KOPT-K1 (cell line): ENCODE data around the gene NR4A3.

Experiments
- H3K27ac ChIP-seq: fragments of 200-600 bp; sonication (generic); 2 replicates; pipeline ENCODE4 v1.5.1; 2016; ENCODE audit warnings: antibody characterized with exemption, mild to moderate bottlenecking, low read depth, low read length; ENCODE audit not compliant: poor library complexity, severe bottlenecking
- H3K36me3 ChIP-seq: fragments of 200-600 bp; sonication (generic); 2 replicates; pipeline ENCODE4 v1.5.1; 2017; ENCODE audit warnings: antibody characterized with exemption, mild to moderate bottlenecking, low read length, moderate library complexity; ENCODE audit not compliant: insufficient read depth
- H3K9me3 ChIP-seq: fragments of 200-600 bp; sonication (generic); 2 replicates; pipeline ENCODE4 v1.5.1; 2017; ENCODE audit warnings: antibody characterized with exemption, low read length, mild to moderate bottlenecking; ENCODE audit not compliant: insufficient read depth, poor library complexity, severe bottlenecking

NR4A3 gene

GRCh38 chr9:99907208-99907532 lies 85.5 kb downstream of the NR4A3 start:
- H3K27ac ChIP-seq = peak overlapping the region; percentile 83
- H3K36me3 ChIP-seq = no peaks in the 10 kb centered on the region
- H3K9me3 ChIP-seq = no peaks in the 10 kb centered on the region

- Histone ChIP-seq H3K36me3 (peaks cover 14% of the 10 kb centered on the region), H3K9me3 (no peaks in the 10 kb centered on the region), H3K27ac (no peak overlapping the region)
Measured at GRCh38 chr9:99911600-99911999, 89.9 kb downstream of the NR4A3 start.
